Esophagus mucosa (tissue), 1 donor: ENCODE results near the gene ZNF839. TPM values are rescaled to one million over a fixed set of nuclear protein-coding genes. Genes with fewer than 3 reads are reported as not detected.

Experiments used
- ATAC-seq: fragments of 200-7000 bp; cut with Tn5 transposase; one replicate; pipeline ENCODE4 v1.9.1; 2020
- total RNA-seq: library from RNA; stranded (reverse); gene quantifications from one replicate; pipeline ENCODE4 v1.2.4, GENCODE V29; 2023
- donor health status: DM: yes; HTN: yes; CAD: no.

ZNF839 gene
- total RNA-seq, 1 donor from 2014 or later: 6.1 TPM

GRCh38 chr14:102389246-102389645, 69.7 kb downstream of the ZNF839 start:
- no peak for ATAC-seq

GRCh38 chr14:102390064-102390855, 70.7 kb downstream of the ZNF839 start:
- no peak for ATAC-seq

Other genes with a start within 250 kb of the ZNF839 start
- gene HSP90AA1, start 232.7 kb upstream of the ZNF839 start, total RNA-seq: 192 TPM
- gene WDR20, start 179.8 kb upstream of the ZNF839 start, total RNA-seq: 26.5 TPM
- gene MOK, start 14.6 kb upstream of the ZNF839 start, total RNA-seq: 3.5 TPM
- 29.6 TPM for gene CINP, start 43.1 kb downstream of the ZNF839 start, total RNA-seq
- gene TECPR2, start 43.2 kb downstream of the ZNF839 start, total RNA-seq: 10.9 TPM
- gene ANKRD9, start 190.0 kb downstream of the ZNF839 start, total RNA-seq: 16.1 TPM